ENCODE measurements around the gene POU2F2.

POU2F2 gene

DNA sequence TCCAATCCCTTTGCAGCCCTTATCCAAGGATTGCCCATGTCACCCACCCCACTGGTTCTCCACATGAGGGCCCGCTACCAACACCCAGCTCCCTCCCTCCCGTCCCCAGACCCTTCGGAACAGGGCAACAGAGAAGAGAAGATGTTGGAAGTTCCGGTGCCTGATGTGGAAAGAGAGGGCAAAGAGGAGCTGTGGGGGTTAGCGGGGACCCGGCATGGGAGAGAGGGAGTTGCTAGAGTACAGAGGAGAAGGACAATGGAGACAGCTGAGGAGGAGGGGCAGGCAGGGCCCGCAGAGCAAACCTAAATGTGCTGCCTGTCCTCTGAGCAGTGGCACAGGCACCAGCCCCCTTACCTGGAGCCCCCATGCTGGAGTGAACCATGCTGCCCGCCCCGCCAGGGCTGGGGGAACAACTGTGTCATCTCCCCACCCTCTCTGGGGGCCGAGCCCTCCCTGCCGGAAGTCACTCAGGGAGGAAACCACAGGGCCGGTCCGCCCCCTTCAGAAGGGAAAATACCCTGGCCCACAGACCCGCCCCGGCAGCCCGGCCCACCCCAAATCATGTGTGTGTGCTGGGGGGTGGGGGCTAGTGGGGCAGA is at the start of gene POU2F2:
TSS of gene POU2F2 (minus strand) at position 417 of the 599 bp plus-strand sequence. CDS start at position 382, 35 bp downstream.
- DNase-seq: no peak

DNA sequence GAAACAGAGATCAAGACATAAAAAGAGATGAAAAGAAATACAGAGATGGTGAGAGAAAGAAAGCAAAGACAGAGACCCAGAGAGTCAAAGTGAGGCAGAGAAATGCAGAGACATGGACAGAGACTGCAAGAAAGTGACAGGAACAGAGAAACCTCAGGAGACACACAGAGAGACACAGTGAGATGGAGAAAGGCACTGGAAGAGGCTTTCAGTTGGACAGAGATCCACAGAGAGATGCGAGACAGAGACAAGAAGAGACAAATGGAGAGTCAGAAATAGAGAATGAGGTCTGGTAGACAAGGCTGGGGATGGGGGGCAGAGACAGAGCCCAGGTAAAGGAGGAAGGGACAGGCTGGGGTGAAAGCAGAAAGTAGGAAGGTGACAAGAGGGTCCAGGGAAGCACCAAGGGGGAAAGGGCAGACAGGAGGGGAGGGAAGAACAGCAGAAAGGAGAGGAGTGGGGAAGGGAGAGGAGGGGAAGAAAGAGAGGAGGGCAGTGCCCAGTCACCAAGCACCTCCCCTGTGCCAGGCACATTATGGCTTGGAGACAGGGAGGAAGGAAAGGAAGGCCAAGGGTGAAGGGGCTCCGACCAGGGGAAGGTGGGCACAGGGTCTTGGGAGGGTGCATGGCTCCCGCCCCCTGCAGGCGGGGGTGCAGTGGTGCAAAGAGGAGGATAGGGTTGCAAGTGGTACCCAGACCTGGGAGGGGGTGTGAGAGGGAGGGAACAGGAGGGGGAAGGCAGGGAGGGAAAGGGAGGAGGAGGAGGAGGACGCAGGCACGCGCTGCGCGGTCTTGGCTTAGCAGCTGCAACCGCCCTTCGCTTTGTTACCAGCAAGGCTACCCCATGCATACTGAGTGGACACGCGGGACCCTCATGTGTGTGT is 46.8 kb upstream of the POU2F2 start:
- DNase-seq: peak; percentile 14

DNA sequence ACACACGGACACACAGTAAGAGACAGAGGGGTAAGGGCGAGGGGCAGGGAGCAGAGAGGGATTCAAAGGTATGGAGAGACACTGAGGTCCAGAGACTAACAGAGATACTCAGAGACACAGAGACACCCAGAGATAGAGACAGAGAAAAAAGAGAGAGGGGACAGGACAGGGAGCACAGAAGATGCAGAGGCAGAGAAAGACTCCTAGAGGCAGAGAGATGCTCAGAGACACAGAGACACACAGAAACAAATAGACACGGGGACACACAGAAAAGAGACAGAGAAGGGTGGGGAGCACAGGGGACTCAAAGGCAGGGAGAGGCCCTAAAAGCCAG is 45.4 kb upstream of the POU2F2 start:
- DNase-seq: no peak

DNA sequence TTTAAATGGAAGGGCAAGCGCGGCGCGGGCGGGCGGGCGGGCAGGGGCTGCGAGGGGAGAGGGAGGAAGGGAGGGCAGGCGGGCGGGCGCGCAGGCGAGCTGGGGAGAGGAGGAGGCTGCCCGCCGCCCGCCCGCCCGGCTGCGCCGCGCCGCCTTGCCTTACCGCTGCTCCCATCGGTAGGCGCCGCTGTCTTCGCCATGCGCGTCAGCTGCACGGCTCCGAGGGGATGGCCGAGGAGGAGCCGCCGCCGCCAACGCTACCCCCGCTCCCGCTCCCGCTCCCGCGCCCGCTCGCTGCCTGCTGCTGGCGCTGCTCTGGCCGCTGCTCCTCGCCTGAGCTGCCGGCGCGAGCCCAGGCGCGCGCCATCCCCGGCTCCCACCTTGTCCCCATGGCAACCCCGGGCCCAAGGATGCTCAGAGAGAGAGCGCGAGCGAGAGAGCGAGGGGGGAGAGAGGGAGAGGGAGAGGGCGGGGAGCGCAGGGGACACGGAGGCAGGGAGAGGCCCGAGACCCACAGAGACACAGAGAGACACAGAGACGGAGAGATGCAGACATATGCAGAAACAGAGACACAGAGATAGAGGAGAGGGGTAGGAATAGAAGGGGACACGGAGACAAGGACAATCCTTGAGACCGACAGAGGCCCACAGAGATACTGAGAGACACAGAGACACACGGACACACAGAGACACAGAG is 44.9 kb upstream of the POU2F2 start:
- peak; percentile 94 for DNase-seq

DNA sequence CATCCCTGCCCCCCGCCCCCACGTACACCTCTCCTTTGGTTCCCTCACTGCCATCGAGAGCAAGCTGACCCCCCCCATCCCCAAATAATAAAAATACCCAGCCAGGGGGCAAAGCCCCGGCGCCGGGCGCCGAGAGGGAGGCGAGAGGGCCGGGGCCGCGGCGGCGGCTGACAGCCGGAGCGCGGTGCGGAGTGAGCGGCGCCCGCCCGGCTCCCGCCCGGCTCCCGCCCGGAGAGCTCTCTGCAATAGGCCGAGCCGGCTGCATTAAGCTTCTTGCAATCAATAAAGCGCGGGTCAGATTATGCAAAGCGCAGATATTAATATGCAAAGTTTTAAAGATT is 44.4 kb upstream of the POU2F2 start:
- DNase-seq: no peak

DNA sequence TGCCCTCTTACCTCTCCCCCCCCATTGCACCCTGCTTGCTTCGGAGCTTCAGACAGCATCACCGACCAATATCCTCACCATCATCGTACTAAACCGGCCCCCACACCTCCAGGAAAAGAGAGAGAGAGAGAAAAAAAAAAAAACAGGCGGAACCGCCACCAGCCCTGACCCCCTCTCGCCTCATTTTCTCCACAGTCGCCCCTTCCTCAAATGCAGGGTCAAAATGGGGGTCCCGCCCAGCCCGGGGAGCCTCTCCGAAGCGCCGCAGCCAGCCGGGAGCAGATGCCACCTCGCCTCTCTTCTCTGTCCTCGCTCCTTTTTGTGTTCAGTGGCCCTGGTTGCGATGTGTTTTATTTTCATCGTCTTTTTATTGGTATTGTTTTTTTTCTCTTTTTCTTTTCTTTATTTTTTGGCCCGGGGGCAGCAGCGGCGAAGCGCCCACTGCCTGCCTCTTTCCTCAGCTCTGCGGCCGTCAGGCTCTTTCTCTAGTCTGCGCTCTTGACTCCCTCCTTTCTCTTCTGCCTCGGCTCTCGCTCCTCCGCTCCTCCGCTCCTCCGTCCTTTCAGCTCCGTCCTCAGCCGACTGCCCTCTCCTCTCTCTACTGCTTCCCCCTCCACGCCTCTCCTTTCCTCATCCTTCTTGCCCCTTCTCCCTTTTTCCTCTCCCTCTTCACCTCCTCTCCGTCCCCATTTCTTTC is 43.9 kb upstream of the POU2F2 start:
- peak; percentile 31 for DNase-seq

DNA sequence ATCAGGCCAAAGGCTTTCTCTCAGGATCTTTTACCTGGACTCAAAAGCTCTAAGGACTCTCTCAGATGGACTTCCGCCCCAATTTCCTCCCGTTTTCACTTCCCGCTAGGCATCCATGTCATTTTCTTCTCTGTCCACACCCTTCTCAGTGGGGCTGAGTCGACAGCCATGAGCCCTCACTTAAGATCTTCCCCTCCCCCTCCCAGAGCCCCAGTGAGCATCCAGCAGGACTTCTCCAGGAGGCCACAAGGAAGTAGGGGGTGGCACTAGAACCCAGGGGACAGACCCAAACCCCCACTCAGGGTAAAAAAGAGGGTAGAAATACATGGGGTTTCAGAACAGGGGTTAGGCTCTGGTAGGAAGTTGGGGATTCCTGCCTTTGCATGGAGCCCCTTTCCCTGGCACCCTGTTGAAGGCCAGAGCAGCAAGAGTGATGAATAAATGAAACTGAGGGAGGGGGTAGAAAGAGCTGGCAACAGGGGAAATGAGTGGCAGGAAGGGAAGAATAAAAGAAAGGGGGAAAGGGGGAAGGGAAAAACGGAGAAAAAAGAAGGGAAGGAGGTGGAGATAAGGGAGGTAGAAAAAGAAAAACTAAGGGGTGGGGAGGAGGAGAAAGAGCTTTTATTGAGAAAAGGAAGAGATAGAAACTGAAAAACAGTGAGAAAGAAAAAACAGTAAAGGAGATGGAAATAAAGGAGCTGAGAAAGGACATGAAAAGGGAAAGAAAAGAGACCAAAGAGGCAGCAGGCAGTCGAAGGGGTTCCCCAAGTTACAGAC is 42.9 kb upstream of the POU2F2 start:
- no peak for DNase-seq

DNA sequence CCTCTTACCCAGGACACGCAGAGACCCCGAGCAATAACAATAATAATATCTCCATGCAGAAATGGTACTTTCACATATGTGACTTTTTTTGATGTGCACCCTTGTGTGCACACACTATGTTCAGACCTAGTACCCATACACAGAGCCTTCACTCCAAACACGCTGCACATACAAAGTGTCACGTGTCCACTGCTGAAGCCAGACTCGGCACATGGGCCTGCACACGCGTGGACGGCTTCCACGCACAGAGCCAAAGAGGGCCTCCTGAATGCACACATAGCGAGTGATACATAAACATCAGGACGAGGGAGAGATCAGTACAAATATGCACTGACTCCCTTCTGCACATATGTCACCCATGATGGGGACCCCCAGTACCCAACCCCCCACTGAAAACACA is 41.9 kb upstream of the POU2F2 start:
- no peak for DNase-seq

DNA sequence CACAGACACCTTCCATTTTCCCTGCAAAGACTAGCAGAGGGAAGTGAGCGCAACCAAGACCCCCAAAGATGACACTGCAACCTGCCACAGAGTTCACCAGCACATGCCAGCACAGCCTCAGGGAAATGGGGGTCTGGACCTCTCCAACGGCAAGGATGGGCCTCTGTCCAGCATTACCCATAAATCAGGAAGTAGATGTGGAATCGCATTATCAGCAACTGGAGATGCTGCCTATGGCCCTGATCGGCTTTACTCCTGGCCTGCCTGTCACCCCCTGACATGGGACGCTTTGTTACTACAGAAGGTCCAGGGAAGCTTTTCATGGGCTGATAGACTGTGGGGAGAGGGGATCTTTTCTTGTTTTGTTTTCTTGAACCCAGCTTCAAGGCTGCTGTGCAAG is 41.4 kb upstream of the POU2F2 start:
- DNase-seq: no peak

DNA sequence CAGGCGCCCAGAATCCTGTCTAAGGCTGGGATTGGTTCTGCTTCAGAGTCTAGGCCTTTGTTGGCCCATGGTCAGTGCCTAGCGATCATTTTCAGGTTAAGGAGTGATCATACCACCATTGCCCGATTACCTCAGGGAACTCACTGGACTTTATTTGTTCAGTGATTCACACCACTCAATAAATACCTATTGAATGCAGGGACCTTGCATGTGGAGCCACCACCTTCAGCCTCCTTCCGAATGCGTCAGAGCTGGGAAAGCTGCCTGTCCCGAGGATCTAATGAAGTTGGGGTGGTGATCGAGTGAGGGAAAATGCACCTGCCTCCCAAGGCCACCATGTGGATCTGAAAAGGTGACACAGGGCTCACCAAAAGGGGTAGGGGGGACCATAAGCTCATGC is 40.0 kb upstream of the POU2F2 start:
- DNase-seq: no peak

DNA sequence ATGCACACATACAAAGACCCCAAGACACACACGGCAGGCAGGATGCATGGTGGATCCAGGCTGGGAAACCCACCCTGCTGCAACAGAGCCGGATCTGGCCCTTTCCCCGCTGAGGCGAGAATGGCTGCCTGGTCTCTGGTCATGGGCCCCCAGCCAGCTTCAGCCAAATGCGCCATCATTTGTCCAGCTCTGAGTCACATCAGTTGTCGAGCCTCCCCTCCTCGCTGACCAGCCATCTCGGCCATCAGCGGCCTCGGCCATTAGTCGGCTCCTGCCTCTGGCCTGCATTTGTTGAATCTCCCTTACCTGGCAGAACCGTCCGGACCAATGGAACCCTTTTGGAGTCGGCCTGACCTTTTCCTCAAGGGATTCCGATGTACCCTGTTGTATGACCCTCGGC is 38.5 kb upstream of the POU2F2 start:
- DNase-seq: no peak

DNA sequence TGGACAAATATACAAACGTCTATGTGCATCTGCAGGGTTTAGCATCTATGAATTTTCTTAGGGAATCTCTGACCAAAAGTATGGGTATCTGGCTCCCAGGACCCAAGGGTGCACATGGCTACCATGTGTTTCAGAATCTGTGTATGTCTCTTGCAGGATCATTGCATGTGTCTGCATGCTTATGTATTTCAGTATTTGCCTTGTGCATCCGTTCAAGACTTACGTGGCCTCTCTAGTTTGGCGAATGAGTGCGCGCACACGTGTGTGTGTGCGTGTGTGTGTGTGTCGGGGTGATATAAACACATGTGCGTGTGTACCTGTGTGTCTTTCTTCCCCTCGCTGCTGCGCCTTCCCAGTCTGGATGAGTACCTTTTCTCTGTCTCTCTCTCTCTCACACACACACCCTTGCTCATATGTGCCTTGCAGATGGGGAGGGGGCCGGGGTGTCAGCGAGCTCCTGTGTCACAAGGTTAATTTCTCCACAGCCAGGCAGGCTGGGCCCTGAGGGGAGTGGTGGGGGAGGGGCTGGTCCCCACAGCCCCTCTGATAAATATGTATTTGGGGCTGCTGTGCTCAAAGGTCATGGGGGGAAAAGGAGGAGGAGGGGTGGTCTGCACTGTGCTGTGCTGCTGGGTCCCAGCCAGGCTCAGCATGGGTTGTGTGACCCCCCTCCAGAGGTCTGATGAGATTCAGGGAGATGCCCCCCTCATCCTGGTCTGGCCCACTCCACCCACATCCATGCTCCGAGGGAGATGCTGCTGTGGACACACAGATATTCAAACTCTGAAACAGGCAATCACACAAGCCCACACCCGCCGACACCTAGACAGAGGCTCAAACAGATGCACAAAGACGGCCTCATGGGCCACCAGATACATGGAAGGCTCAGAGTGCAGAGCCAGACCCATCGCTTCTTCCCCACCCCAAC is 37.5 kb upstream of the POU2F2 start:
- no peak for DNase-seq

DNA sequence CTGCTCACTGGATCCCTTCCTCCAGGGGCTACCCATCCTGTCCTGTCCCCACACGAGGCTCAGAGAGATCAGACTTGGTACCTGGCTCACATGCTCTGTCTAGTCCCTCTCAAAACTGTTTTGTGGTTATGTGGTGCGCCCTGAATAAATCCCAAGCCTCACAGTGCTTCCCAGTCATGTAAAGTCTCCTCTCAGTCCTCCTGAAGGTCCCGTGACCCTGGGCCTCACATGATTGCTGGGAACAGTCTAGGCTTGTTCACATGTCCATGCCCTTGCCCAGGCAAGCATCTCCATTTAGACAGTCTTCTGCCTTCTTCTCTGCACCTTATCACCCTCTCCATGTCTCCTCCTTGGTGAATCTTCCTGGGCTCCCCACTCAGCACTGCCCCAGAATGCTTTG is 36.0 kb upstream of the POU2F2 start:
- no peak for DNase-seq

DNA sequence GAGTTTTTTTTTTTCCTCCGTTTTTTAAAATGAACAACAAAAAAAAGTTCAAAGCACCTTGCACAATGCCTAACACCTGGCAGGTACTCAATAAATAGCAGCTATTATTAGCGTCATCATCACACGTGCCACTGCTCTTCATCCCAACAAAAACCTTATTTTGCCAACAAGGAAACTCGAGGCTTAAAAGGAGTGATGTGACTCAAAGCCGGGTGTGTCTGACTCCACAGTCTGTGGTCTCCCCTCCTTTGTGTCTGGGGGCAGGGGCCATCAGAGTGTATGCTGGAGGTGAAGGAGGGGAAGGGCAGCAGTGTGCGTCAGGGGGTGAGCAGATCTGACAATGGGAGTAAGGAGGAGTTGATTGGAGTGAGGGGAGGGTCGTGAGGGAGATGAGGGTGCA is 34.1 kb upstream of the POU2F2 start:
- no peak for DNase-seq

DNA sequence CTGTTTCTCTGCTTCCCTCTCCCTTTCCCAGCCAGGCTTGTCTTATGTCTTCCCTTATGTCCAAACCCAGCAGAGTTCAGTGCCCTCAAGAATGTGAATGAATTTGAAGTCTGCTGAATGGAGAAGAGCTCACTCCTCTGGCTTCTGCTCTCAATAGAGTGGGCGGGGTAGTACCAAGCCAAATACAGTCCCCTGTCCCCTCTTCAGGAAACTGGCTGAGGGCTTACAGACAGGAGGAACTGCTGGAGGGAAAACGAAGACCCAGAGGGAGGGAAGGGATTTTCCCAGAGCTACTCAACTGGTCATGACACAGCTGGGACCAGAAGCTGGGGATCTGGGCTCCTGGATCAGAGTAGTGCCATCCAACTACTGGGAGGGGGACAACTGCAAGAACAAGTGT is 32.9 kb upstream of the POU2F2 start:
- no peak for DNase-seq

DNA sequence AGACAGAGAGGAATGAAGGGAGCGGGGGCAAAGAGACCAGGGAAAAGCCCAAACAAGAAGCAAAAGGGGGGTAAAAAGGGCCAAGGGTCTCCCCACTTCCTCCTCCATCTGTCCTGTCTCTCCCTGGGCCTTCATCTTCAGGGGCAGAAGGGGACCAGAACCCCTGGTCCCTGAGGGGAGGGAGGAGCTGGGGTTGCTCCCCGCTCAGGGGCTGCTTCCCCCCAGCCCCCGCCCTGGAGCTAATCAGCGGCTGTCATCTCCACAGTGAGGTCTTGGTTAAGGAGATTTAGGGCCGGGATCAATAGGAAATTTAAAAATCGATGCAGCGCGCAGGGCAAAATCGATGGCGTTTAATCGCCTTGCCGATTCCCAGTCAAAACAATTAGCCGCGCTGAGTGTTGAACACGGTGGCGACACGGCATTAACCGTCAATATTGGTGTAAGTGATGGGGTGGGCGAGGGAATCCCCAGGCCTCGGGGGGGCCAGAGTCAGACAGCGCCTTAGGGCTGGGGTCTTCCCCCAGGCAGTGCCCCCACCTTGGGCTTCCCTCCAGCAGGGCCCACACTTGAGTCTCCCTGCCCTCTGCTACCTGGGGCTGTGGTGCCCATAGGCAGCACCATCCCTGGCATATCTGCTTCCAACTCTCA is 29.5 kb upstream of the POU2F2 start:
- DNase-seq: no peak

DNA sequence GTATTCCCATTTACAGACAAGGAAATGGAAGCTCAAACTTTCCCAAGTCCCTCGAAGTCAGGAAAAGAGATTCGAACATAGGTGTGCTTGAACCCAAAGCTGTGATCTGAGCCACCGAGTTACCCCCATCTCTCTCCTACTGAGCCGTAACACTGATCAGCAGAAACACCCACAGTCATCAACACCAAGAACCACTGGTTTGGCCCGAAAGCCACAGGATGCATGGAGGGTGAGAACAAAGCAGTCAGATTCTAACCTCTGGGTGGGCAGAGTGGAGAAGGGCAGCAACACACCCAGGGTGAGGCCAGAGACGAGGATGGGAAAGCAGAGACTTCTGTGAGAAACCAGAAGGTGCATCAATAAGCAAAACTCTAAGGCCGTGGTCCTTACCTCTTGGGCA is 27.7 kb upstream of the POU2F2 start:
- no peak for DNase-seq

DNA sequence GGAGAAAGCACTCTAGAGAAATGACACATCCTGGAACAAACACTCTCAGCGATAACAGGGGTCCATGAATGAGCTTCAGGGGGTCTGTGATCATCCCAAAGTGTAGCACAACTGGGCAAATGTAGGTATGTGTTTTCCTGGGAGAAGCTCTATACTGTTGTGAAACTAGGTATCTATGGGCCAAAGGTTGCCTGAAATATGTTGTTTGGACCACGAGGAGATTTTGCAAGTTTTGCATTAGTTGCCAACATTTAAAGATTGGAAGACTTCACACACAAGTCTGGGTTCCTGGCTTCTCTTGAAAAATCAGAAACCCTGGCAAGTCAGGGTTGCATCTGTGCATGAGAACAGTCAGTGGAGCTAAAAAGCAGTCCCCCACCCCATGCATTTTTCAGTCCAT is 26.7 kb upstream of the POU2F2 start:
- no peak for DNase-seq

DNA sequence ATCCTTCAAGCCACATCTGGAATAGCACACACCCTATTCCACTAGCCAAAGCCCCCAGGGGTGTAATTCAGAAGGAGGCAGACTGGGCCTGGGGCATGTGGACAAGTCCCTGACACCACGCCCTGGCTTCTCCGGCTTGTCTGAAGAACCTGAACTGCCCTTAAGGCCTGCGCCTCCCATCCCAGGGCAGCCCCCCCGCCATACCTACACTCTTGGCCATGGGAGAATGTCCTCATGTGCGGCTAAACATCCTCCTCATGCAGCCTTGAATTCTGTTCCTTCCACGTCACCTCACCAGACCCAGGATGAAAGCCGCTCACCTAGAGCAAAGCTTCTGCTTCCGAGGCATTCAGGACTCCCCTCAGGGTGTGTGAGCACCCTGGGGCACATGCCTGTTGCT is 24.3 kb upstream of the POU2F2 start:
- no peak for DNase-seq

DNA sequence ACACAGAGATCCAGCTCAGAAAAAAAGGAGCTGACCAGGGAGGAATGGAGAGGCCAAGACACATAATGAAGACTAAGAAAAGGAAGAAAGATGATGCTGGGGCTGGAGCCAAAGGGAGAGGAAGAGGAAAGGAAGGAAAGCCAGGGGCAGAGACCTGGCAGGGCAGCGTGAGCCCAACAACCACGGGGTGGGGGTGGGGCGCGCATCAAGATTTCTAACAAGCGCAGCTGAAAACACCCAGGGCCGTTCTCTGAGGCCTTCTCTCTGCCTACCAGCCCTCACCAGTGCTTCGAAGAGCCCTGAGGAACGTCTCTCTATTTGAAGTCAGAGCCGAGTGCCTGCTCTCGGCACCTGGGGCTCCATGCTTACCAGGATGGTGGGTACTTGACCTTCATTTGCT is 23.6 kb upstream of the POU2F2 start:
- DNase-seq: no peak

All from NCI-H1105 (cell line).